Upper lobe of left lung (tissue), 4 donors: ENCODE data around the gene SPSB1.

Experiments used
- EP300 ChIP-seq, 4 donors: sonication (generic); formaldehyde crosslinking; IDR thresholded peaks; one replicate each; pipeline ENCODE4 v1.5.1; 2017; ENCODE audit warnings: antibody characterized with exemption in 4 of 4, control low read depth in 2 of 4
- POLR2A ChIP-seq, 4 donors: fragments of 450-650 bp; IDR thresholded peaks; one replicate each; pipeline ENCODE4 v1.5.1; 2016 to 2017; ENCODE audit warnings: antibody characterized with exemption in 4 of 4, mild to moderate bottlenecking in 2 of 4
- POLR2AphosphoS5 ChIP-seq, 2 donors: sonication (generic); formaldehyde crosslinking; IDR thresholded peaks; one replicate each; pipeline ENCODE4 v1.5.1; 2017; ENCODE audit warnings: antibody characterized with exemption in 2 of 2
- TF ChIP-seq, protein P1 (sequence below), 6 experiments: fragments of 450-650 bp in 4 of 6; fragments of 200-600 bp in 2 of 6; sonication (generic) in 2 of 6; IDR thresholded peaks; one replicate each; pipeline ENCODE4 v1.5.1; 2016 to 2019; ENCODE audit warnings: antibody characterized with exemption in 6 of 6

DNA sequence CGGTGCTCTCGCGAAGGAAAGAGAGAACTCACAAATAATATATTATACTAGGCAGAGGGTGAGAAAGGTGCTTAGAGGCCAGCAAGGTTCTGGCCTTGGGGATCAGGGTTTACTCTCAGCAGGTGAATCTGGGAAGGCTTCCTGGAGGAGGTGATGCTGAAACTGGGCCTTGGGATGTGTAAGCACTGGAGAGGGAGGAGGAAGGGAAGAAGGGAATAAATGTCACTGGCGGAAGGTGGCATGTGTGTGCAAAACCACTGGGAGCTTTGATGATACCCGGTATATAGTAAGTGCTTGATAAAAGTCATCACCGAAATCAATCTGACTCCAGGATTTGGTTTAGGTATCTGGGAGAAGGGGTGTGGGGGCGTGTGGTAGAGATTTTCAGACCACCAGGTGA lies 24.4 kb downstream of the SPSB1 start:
- TF ChIP-seq, protein P1, sequence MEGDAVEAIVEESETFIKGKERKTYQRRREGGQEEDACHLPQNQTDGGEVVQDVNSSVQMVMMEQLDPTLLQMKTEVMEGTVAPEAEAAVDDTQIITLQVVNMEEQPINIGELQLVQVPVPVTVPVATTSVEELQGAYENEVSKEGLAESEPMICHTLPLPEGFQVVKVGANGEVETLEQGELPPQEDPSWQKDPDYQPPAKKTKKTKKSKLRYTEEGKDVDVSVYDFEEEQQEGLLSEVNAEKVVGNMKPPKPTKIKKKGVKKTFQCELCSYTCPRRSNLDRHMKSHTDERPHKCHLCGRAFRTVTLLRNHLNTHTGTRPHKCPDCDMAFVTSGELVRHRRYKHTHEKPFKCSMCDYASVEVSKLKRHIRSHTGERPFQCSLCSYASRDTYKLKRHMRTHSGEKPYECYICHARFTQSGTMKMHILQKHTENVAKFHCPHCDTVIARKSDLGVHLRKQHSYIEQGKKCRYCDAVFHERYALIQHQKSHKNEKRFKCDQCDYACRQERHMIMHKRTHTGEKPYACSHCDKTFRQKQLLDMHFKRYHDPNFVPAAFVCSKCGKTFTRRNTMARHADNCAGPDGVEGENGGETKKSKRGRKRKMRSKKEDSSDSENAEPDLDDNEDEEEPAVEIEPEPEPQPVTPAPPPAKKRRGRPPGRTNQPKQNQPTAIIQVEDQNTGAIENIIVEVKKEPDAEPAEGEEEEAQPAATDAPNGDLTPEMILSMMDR (IDR thresholded peaks at IDR 0.05): no peak
- TF ChIP-seq POLR2AphosphoS5 (IDR thresholded peaks at IDR 0.05) (no peak), POLR2A (IDR thresholded peaks at IDR 0.05) (no peak), EP300 (IDR thresholded peaks at IDR 0.05) (no peak)
